ENCODE results near the gene TRPV3.

DNA sequence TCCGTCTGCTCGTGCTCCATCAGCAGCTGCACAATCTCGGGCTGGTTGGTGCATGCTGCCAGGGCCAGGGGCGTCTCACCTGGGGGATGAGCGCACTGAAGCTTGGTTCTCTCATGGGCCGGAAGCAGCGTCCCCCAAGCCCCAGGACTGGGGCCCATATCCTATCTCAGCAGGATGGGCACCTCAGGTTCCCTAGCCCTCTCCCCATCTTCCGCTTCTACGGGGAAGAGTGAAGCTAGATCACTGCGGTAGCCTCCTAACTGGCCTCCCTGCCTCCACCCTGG is 24.8 kb downstream of the TRPV3 start:
- TF ChIP-seq, protein P1, sequence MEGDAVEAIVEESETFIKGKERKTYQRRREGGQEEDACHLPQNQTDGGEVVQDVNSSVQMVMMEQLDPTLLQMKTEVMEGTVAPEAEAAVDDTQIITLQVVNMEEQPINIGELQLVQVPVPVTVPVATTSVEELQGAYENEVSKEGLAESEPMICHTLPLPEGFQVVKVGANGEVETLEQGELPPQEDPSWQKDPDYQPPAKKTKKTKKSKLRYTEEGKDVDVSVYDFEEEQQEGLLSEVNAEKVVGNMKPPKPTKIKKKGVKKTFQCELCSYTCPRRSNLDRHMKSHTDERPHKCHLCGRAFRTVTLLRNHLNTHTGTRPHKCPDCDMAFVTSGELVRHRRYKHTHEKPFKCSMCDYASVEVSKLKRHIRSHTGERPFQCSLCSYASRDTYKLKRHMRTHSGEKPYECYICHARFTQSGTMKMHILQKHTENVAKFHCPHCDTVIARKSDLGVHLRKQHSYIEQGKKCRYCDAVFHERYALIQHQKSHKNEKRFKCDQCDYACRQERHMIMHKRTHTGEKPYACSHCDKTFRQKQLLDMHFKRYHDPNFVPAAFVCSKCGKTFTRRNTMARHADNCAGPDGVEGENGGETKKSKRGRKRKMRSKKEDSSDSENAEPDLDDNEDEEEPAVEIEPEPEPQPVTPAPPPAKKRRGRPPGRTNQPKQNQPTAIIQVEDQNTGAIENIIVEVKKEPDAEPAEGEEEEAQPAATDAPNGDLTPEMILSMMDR (IDR thresholded peaks at IDR 0.05; ENCODE audit: low read length), result no peak
- TF ChIP-seq EZH2 (optimal IDR thresholded peaks at IDR 0.05; ENCODE audit: low read depth, low read length) (no peak), EZH2phosphoT487 (IDR thresholded peaks at IDR 0.05; ENCODE audit: low read length) (no peak)
